B cell (primary cell): ENCODE results near the gene KAT14. TPM values are rescaled to one million over a fixed set of nuclear protein-coding genes. Genes with fewer than 3 reads are reported as not detected.

Experiments used
- ATAC-seq: fragments of 200-7000 bp; cut with Tn5 transposase; one replicate; pipeline ENCODE4 v1.10.0; 2021; ENCODE audit warnings: low read depth, mild to moderate bottlenecking, moderate number of reproducible peaks, moderate library complexity
- CTCF ChIA-PET: fragments of 350-600 bp; sonication (Branson Sonifier 250); formaldehyde crosslinking; loops from one replicate; lab custom pipeline; 2021; ENCODE audit warnings: antibody characterized with exemption, inconsistent platforms; lab: Charles Lee
- POLR2A ChIA-PET: fragments of 350-600 bp; sonication (Branson Sonifier 250); formaldehyde crosslinking; loops from one replicate; lab custom pipeline; 2021; ENCODE audit warnings: antibody characterized with exemption; lab: Charles Lee
- DNase-seq: peaks from one replicate; pipeline ENCODE4 v3.0.0; 2013
- H2AFZ ChIP-seq: 2 replicates; pipeline ENCODE4 v1.6.1; 2012; ENCODE audit warnings: mild to moderate bottlenecking, low read depth, low read length; ENCODE audit not compliant: insufficient read depth, poor library complexity, severe bottlenecking
- H3K27ac ChIP-seq, 2 donors: 1 replicate in 1 of 2; 2 replicates in 1 of 2; pipeline ENCODE4 v1.5.1; 2012 to 2013; ENCODE audit warnings: low read length in 2 of 2, mild to moderate bottlenecking in 2 of 2, moderate library complexity in 1 of 2
- H3K27me3 ChIP-seq, 4 experiments: fragments of 200-600 bp in 1 of 4; sonication (generic) in 1 of 4; replicated peaks in 1 of 4; 1 replicate in 2 of 4; 2 replicates in 2 of 4; pipeline versions ENCODE4 v1.6.1 to v1.7.0; 2013 to 2016; ENCODE audit warnings: low read length in 3 of 4, mild to moderate bottlenecking in 2 of 4, mixed read lengths in 1 of 4, moderate library complexity in 1 of 4; ENCODE audit not compliant: insufficient read depth in 4 of 4, control insufficient read depth in 3 of 4; ENCODE audit errors: control extremely low read depth in 1 of 4
- H3K36me3 ChIP-seq, 2 experiments: replicated peaks in 1 of 2; 1 replicate in 1 of 2; 2 replicates in 1 of 2; pipeline versions ENCODE4 v1.6.1 to v1.7.1; 2013; ENCODE audit warnings: low read length in 1 of 2; ENCODE audit not compliant: insufficient read depth in 2 of 2, control insufficient read depth in 1 of 2; ENCODE audit errors: control extremely low read depth in 1 of 2, extremely low read depth in 1 of 2
- H3K4me1 ChIP-seq, 2 donors: fragments of 200-600 bp in 1 of 2; sonication (generic) in 1 of 2; 1 replicate in 1 of 2; 2 replicates in 1 of 2; pipeline versions ENCODE4 v1.5.1 to v1.6.1; 2013 to 2017; ENCODE audit warnings: low read length in 2 of 2; ENCODE audit not compliant: control insufficient read depth in 2 of 2, insufficient read depth in 2 of 2
- H3K4me2 ChIP-seq: replicated peaks from 2 replicates; pipeline ENCODE3; 2012; ENCODE audit warnings: mild to moderate bottlenecking, low read depth, low read length; ENCODE audit not compliant: poor library complexity, severe bottlenecking
- H3K4me3 ChIP-seq, 5 experiments: fragments of 200-600 bp in 1 of 5; sonication (generic) in 1 of 5; 1 replicate in 3 of 5; 2 replicates in 2 of 5; pipeline versions ENCODE4 v1.5.1 to v1.7.0; 2011 to 2016; ENCODE audit warnings: low read length in 4 of 5, mild to moderate bottlenecking in 4 of 5, low read depth in 2 of 5, control low read depth in 1 of 5, moderate library complexity in 1 of 5; ENCODE audit not compliant: insufficient read depth in 1 of 5; ENCODE audit errors: control extremely low read depth in 1 of 5, extremely low read depth in 1 of 5
- H3K79me2 ChIP-seq: fragments of 200-600 bp; sonication (generic); one replicate; pipeline ENCODE4 v1.6.0; 2016; ENCODE audit warnings: low read length; ENCODE audit not compliant: control insufficient read depth, insufficient read depth
- H3K9ac ChIP-seq: fragments of 200-600 bp; sonication (generic); 2 replicates; pipeline ENCODE4 v1.6.1; 2017; ENCODE audit warnings: mild to moderate bottlenecking, low read length, moderate library complexity
- H3K9me3 ChIP-seq, 3 donors: one replicate each; pipeline versions ENCODE4 v1.6.1 to v1.7.1; 2013; ENCODE audit warnings: low read length in 2 of 3; ENCODE audit not compliant: control insufficient read depth in 2 of 3, insufficient read depth in 1 of 3; ENCODE audit errors: control extremely low read depth in 1 of 3
- H4K20me1 ChIP-seq: 2 replicates; pipeline ENCODE4 v1.6.0; 2012; ENCODE audit warnings: mild to moderate bottlenecking, low read length; ENCODE audit not compliant: insufficient read depth, control insufficient read depth, poor library complexity, severe bottlenecking
- H3K27ac Mint-ChIP-seq: one replicate; pipeline ENCODE4 v1.8.0; 2021; ENCODE audit warnings: mixed read lengths
- H3K27me3 Mint-ChIP-seq: one replicate; pipeline ENCODE4 v1.8.0; 2021; ENCODE audit warnings: mixed read lengths
- H3K4me1 Mint-ChIP-seq: one replicate; pipeline ENCODE4 v1.8.0; 2021; ENCODE audit warnings: mixed read lengths
- H3K4me3 Mint-ChIP-seq: one replicate; pipeline ENCODE4 v1.8.0; 2021; ENCODE audit warnings: mixed read lengths
- H3K9me3 Mint-ChIP-seq: one replicate; pipeline ENCODE4 v1.8.0; 2022; ENCODE audit warnings: mixed read lengths; ENCODE audit not compliant: insufficient read depth
- EZH2 ChIP-seq: IDR thresholded peaks from 2 replicates; pipeline ENCODE4 v1.6.1; 2012; ENCODE audit warnings: borderline replicate concordance, low read depth, mild to moderate bottlenecking, moderate library complexity, low read length; ENCODE audit not compliant: insufficient read depth, poor library complexity, severe bottlenecking
- WGBS: methylation state at CpG from one replicate; pipeline ENCODE4 v1.1.5; 2013; ENCODE audit warnings: missing lambda C conversion rate; ENCODE audit not compliant: insufficient coverage; 5-methylcytosine and 5-hydroxymethylcytosine counted together
- intact Hi-C: fragments of 100-400 bp; cut with micrococcal nuclease; formaldehyde crosslinking; loops from one replicate; pipeline ENCODE4 v1.10.0; 2022
- polyA plus RNA-seq: library from polyadenylated mRNA; depleted of rRNA; stranded (reverse); fragments of >200 nt; gene quantifications from 2 replicates; pipeline ENCODE4 v1.2.3, GENCODE V29; 2012
- total RNA-seq, 2 donors: library from RNA; stranded (reverse); fragments of 120-200 nt in 1 of 2; gene quantifications; 1 replicate in 1 of 2; 2 replicates in 1 of 2; pipeline versions ENCODE4 v1.2.3 to v1.2.4, GENCODE V29; 2013 to 2022
- TF ChIP-seq, protein P1 (sequence below): fragments of 200-600 bp; IDR thresholded peaks from one replicate; pipeline ENCODE4 v1.8.0; 2022; ENCODE audit warnings: antibody characterized with exemption, mild to moderate bottlenecking

The KAT14 gene
- total and polyA plus RNA-seq, 2 donors (not counting 1 experiment from before 2014, with no cell fraction given): 7.9 to 15.5 TPM

DNA sequence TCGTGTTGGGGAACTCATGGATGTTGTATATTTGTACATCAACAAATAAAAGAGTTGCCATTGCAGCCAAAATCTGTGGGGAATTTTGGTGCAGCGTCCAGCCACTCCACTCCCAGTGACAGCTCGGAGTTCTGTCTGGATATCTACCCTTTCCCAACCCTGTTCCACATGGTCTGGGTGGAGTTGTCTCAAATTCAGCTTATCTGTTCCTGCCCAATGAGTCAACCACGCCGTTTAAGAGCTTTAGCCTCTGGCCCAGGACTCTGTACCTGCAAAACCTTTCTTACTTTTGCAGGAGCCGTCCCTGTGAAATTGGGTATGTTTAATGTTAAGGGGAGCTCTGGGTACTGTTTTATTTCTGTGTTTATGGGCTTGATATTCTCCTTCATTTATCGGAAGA, 46.0 kb upstream of the KAT14 start:
- Histone ChIP-seq H4K20me1 (no peaks in the 10 kb centered on the region), H3K9ac (no peak overlapping the region), H3K27me3 (peaks cover 0 to 3% (median 0%) of the 10 kb centered on the region in 4 experiments), H3K79me2 (no peaks in the 10 kb centered on the region), H3K36me3 (no peaks in the 10 kb centered on the region), H3K4me2 (no peak overlapping the region), H3K9me3 (no peaks in the 10 kb centered on the region), H3K4me3 (no peak overlapping the region), H3K27ac (no peak overlapping the region), H2AFZ (no peak overlapping the region), H3K4me1 (no peaks in the 10 kb centered on the region)
- CTCF ChIA-PET: interaction anchor here (1.2 kb wide), 1 partner anchor 9 kb away, joined by 4 read pairs; no protein-coding TSS in a partner anchor
- intact Hi-C loops: no loop called here
- H3K4me1 Mint-ChIP-seq: no peaks in the 10 kb centered on the region
- H3K27me3 Mint-ChIP-seq: peaks cover 18% of the 10 kb centered on the region
- WGBS: no CpG with 5 or more reads among the region's 7 CpGs
- POLR2A ChIA-PET: no interaction called here
- H3K4me3 Mint-ChIP-seq: no peak overlapping the region
- no peak overlapping the region for H3K27ac Mint-ChIP-seq
- no peak for DNase-seq
- no peaks in the 10 kb centered on the region for H3K9me3 Mint-ChIP-seq
- no peak for ATAC-seq
- no peak for TF ChIP-seq EZH2
- TF ChIP-seq, protein P1, sequence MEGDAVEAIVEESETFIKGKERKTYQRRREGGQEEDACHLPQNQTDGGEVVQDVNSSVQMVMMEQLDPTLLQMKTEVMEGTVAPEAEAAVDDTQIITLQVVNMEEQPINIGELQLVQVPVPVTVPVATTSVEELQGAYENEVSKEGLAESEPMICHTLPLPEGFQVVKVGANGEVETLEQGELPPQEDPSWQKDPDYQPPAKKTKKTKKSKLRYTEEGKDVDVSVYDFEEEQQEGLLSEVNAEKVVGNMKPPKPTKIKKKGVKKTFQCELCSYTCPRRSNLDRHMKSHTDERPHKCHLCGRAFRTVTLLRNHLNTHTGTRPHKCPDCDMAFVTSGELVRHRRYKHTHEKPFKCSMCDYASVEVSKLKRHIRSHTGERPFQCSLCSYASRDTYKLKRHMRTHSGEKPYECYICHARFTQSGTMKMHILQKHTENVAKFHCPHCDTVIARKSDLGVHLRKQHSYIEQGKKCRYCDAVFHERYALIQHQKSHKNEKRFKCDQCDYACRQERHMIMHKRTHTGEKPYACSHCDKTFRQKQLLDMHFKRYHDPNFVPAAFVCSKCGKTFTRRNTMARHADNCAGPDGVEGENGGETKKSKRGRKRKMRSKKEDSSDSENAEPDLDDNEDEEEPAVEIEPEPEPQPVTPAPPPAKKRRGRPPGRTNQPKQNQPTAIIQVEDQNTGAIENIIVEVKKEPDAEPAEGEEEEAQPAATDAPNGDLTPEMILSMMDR: no peak

DNA sequence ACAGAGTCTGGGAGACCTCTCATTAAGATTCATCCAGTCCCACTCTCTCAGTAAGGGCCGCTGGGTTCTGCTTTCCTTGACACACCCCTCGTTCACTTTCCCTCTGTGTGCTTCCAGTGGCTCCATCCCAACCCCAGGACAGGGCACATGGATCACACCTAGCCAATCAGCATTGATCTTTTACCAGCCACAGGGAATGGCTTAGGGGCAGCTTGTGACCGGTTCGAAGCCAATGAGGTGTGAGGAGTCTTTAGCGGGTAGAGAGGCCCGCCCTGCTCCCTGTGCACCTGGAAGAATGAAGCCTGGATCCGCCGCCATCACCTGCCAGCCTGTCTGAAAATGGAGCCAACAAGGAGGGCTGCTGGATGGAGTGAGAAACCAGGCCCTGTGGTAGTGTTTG, 44.8 kb upstream of the KAT14 start:
- Mint-ChIP-seq H3K4me1 (no peaks in the 10 kb centered on the region), H3K4me3 (no peak overlapping the region), H3K27me3 (peaks cover 18% of the 10 kb centered on the region), H3K9me3 (no peaks in the 10 kb centered on the region), H3K27ac (no peak overlapping the region)
- WGBS: 81% methylated on average over 8 of the region's 8 CpGs
- Histone ChIP-seq H3K4me3 (no peak overlapping the region), H3K27ac (no peak overlapping the region), H3K4me1 (no peaks in the 10 kb centered on the region), H2AFZ (no peak overlapping the region), H3K4me2 (no peak overlapping the region), H3K9ac (no peak overlapping the region), H3K9me3 (no peaks in the 10 kb centered on the region), H4K20me1 (no peaks in the 10 kb centered on the region), H3K79me2 (no peaks in the 10 kb centered on the region), H3K36me3 (no peaks in the 10 kb centered on the region), H3K27me3 (peaks cover 0 to 3% (median 1%) of the 10 kb centered on the region in 4 experiments)
- ATAC-seq (no peak), DNase-seq (no peak)
- ChIA-PET CTCF (no interaction called here), POLR2A (no interaction called here)
- no peak for TF ChIP-seq EZH2
- TF ChIP-seq, protein P1: no peak
- intact Hi-C loops: no loop called here
